ENCODE data around the gene GPC5. TPM values are rescaled to one million over a fixed set of nuclear protein-coding genes. Genes with fewer than 3 reads are reported as not detected.

Gene GPC5
- total and polyA plus RNA-seq, 11 donors, result 0.14 to 2.9 (median 0.84) TPM; not detected in 1

DNA sequence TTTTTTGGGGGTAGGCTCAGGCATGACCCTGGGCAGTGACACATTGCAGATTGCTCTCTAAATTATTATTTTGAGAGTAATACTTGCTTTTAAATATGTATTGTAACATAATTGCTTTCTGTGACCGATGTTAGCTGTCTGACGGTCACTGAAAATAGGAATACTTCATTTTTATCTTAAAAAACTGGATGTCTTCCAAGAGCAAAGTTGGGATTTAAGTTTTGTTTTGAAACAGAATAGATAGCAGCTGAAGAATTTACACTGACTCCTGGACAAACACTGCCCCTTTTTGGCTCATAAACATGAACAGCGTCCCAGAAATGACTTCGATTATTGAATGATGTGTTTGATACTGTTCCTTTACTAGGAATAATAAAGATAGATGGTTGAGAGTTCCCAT is 535.9 kb downstream of the GPC5 start:
- intact Hi-C loops (cut with DNase I), result no loop called here
- H3K4me1 ChIP-seq, result no peaks in the 10 kb centered on the region
- no peak overlapping the region for H3K27ac ChIP-seq
- no peak overlapping the region for H3K4me3 ChIP-seq
- no peaks in the 10 kb centered on the region for H3K36me3 ChIP-seq
- peaks cover 0 to 2% (median 0%) of the 10 kb centered on the region in 12 donors for H3K9me3 ChIP-seq
- DNase-seq (no peak), ATAC-seq (no peak)
- WGBS, 4 donors, result 21 to 31% (median 26%) methylated on average over 4 of the region's 4 CpGs
- H3K27me3 ChIP-seq, result no peaks in the 10 kb centered on the region
- TF ChIP-seq, protein P1, sequence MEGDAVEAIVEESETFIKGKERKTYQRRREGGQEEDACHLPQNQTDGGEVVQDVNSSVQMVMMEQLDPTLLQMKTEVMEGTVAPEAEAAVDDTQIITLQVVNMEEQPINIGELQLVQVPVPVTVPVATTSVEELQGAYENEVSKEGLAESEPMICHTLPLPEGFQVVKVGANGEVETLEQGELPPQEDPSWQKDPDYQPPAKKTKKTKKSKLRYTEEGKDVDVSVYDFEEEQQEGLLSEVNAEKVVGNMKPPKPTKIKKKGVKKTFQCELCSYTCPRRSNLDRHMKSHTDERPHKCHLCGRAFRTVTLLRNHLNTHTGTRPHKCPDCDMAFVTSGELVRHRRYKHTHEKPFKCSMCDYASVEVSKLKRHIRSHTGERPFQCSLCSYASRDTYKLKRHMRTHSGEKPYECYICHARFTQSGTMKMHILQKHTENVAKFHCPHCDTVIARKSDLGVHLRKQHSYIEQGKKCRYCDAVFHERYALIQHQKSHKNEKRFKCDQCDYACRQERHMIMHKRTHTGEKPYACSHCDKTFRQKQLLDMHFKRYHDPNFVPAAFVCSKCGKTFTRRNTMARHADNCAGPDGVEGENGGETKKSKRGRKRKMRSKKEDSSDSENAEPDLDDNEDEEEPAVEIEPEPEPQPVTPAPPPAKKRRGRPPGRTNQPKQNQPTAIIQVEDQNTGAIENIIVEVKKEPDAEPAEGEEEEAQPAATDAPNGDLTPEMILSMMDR (IDR thresholded peaks at IDR 0.05), result no peak
- no peak for TF ChIP-seq POLR2A (IDR thresholded peaks at IDR 0.05)

DNA sequence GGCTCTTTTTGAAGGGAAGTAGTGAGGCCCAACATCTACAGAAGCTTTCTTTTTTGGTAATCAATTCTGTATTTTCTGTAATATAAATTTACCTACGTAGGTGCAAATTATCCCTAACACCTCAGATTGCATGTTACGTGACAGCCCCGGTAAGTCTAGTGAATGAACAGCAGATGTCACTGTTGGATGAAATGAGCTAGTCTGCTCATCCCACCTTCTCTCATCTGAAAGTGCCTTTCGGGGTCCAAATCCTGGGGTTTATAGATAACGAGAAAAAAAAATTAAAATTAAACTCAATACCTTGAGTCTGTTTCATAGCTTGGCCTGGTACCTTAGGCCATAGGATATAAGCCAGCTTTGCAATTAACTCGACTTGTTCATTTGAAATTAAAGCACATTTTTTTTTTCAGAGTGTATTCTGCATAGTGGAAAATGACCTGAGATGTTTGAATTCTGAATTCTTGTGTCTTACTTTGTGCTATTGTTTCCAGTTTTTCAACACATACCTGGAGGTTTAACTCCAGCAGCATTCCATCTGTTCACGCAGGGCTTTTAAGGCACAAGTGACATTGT is 548.2 kb downstream of the GPC5 start:
- Histone ChIP-seq H3K36me3 (no peaks in the 10 kb centered on the region), H3K27ac (no peak overlapping the region), H3K4me3 (no peak overlapping the region), H3K4me1 (no peaks in the 10 kb centered on the region), H3K27me3 (no peaks in the 10 kb centered on the region), H3K9me3 (no peaks in the 10 kb centered on the region)
- TF ChIP-seq POLR2A (IDR thresholded peaks at IDR 0.05), result no peak
- TF ChIP-seq, protein P1 (IDR thresholded peaks at IDR 0.05), result peak in 6 of 12 donors; percentile 13 to 41 (median 26)
- WGBS, 4 donors, result 24 to 32% (median 28%) methylated on average over 7 of the region's 7 CpGs
- ATAC-seq (no peak), DNase-seq (no peak)
- intact Hi-C loops (cut with DNase I), result loop anchor here in 1 of 10 donors (5.0 kb wide), 1 partner anchor 474 kb away; no protein-coding TSS in a partner anchor

DNA sequence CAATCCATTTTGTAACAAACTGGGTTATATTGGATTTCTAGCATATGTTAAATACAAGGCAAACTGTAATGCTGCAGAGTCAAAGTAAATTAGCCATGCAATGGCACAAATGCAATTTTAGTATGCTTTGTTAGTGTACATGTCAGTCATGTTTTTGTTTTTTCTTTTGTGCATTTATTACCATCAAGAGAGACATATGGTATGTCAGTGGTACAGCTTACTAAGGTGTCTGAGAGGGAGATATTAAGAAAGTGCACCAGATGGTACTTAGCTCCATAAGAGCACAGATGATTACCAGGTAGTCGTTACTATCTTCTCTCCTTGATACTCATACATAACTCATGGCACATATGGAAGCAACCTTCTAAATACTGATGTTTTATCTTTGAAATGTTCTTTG is 550.3 kb downstream of the GPC5 start:
- Histone ChIP-seq H3K4me1 (no peaks in the 10 kb centered on the region), H3K27ac (no peak overlapping the region), H3K27me3 (no peaks in the 10 kb centered on the region), H3K9me3 (no peaks in the 10 kb centered on the region), H3K4me3 (no peak overlapping the region), H3K36me3 (no peaks in the 10 kb centered on the region)
- intact Hi-C loops (cut with DNase I), result loop anchor here in 1 of 10 donors (5.0 kb wide), 1 partner anchor 476 kb away; no protein-coding TSS in a partner anchor
- no peak for TF ChIP-seq POLR2A (IDR thresholded peaks at IDR 0.05)
- TF ChIP-seq, protein P1 (IDR thresholded peaks at IDR 0.05), result no peak
- DNase-seq, result no peak
- ATAC-seq, result no peak
- WGBS, 4 donors, result 64 to 71% (median 67%) methylated on average over 1 of the region's 1 CpG

DNA sequence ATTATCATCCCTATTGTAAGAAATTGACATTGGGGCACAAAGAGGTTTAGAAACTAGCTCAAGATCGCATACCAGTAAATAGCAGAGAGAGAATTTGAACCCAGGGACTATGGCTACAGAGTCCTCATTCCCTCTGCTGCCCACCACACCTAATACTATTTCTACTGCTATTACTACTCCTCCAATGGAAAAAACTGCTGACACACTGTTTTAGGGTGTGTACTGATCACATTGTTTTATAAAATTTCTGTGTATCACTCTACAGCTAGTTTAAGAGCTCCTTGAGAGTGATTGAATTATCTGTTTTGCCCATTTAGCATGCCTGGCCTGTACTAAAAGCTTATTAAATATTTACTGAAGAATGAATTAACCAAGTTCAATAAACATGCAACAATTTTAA is 552.4 kb downstream of the GPC5 start:
- 74 to 91% (median 80%) methylated on average over 1 of the region's 1 CpG for WGBS, 4 donors
- Histone ChIP-seq H3K9me3 (no peaks in the 10 kb centered on the region), H3K4me1 (no peaks in the 10 kb centered on the region), H3K27me3 (no peaks in the 10 kb centered on the region), H3K4me3 (no peak overlapping the region), H3K27ac (no peak overlapping the region), H3K36me3 (no peaks in the 10 kb centered on the region)
- no peak for ATAC-seq
- no peak for TF ChIP-seq POLR2A (IDR thresholded peaks at IDR 0.05)
- TF ChIP-seq, protein P1 (IDR thresholded peaks at IDR 0.05), result no peak
- no peak for DNase-seq
- intact Hi-C loops (cut with DNase I), result no loop called here
